Activated T-helper 17 cell treated with anti-CD3 and anti-CD28 coated beads, Interleukin-2, amount 50 U/mL, for 72 hours (primary cell): ENCODE data around the gene TEAD4. TPM values are rescaled to one million over a fixed set of nuclear protein-coding genes. Genes with fewer than 3 reads are reported as not detected.

Experiments used
- ATAC-seq: fragments of 150-1000 bp; cut with Tn5 transposase; replicated peaks from 2 replicates; pipeline ENCODE4 v1.10.0; 2021; ENCODE audit warnings: mild to moderate bottlenecking, moderate library complexity
- H3K27ac Mint-ChIP-seq: one replicate; pipeline ENCODE4 v1.8.0; 2022; ENCODE audit warnings: mixed read lengths
- H3K27me3 Mint-ChIP-seq: one replicate; pipeline ENCODE4 v1.8.0; 2022; ENCODE audit warnings: mixed read lengths
- H3K36me3 Mint-ChIP-seq: one replicate; pipeline ENCODE4 v1.8.0; 2022; ENCODE audit warnings: low read depth, mild to moderate bottlenecking, mixed read lengths
- H3K4me1 Mint-ChIP-seq: one replicate; pipeline ENCODE4 v1.8.0; 2022; ENCODE audit warnings: mixed read lengths
- H3K4me3 Mint-ChIP-seq: one replicate; pipeline ENCODE4 v1.8.0; 2022; ENCODE audit warnings: mild to moderate bottlenecking, mixed read lengths
- H3K9me3 Mint-ChIP-seq: one replicate; pipeline ENCODE4 v1.8.0; 2022; ENCODE audit warnings: mixed read lengths
- total RNA-seq, 2 donors: library from RNA; stranded (reverse); gene quantifications; one replicate each; pipeline ENCODE4 v1.2.3, GENCODE V29; 2022

Gene TEAD4
- total RNA-seq, 2 donors from 2014 or later: 3.1 to 3.7 TPM

DNA sequence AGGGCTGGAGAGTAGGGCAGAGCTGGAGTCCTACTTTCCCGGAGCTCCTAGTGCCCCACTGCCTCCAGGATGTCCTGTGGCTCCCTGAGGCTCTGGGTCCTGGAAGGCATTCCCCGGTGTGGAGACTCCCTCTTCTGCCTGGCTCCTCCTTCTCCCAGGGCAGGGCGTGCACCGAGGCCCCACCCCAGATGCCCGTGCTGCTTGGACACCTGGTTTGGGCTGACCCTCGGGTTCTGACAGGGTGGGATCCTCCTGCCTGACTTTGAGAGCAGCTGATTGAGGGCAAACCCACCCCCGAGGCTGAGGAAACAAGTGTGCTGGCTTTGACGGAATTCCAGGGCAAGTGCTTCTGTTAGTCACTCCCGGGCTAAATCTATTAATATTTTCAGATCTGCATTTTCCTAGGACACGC, 15.4 kb downstream of the TEAD4 start:
- Mint-ChIP-seq H3K9me3 (no peaks in the 10 kb centered on the region), H3K36me3 (no peaks in the 10 kb centered on the region), H3K27ac (no peak overlapping the region), H3K4me3 (no peak overlapping the region), H3K27me3 (peaks cover 15% of the 10 kb centered on the region), H3K4me1 (peaks cover under 1% of the 10 kb centered on the region)
- no peak for ATAC-seq

DNA sequence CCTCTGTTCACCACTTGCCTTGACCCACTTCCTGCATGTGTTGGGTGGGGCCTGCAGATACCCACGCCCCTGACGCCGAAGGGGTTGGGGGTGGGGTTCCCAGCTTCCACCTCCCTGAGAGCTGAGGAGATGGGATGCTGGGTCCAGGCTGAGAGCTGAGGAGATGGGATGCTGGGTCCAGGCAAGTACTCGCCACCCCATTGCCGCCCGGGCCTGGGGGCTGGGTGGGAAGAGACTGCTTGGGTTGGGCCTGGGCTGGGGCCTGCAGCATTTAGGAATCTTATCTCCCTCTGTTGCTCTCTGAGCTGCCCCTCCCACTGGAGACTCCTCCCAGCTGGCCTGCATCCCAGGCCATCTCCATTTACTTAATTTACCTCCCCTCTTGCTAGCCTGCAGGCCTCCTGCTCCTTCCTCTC, 17.4 kb downstream of the TEAD4 start:
- ATAC-seq: no peak
- Mint-ChIP-seq H3K36me3 (no peaks in the 10 kb centered on the region), H3K4me3 (no peak overlapping the region), H3K9me3 (no peaks in the 10 kb centered on the region), H3K27ac (no peak overlapping the region), H3K4me1 (no peaks in the 10 kb centered on the region), H3K27me3 (peaks cover 10% of the 10 kb centered on the region)

DNA sequence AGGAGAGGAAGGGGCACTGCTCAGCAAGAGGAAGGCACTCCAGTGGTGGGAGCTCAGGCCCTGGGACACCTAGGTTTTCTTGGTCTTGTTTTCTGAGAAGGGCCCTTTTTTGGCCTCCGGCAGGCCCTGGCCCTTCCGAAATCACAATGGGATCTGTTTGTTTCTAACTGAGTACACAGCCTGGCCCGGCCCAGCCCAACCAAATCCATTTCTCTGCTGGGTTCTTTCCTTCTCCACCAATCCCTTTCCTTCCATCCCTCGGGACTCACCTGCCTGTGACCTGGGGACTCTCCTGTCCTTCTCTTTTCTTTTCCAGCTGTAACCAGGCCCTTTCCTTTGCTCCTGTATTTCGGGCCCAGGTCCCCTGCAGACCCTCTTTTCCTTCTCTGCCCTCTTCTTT, 18.6 kb downstream of the TEAD4 start:
- ATAC-seq: no peak
- Mint-ChIP-seq H3K4me3 (no peak overlapping the region), H3K4me1 (no peaks in the 10 kb centered on the region), H3K36me3 (no peaks in the 10 kb centered on the region), H3K27me3 (peaks cover 9% of the 10 kb centered on the region), H3K27ac (no peak overlapping the region), H3K9me3 (no peaks in the 10 kb centered on the region)

DNA sequence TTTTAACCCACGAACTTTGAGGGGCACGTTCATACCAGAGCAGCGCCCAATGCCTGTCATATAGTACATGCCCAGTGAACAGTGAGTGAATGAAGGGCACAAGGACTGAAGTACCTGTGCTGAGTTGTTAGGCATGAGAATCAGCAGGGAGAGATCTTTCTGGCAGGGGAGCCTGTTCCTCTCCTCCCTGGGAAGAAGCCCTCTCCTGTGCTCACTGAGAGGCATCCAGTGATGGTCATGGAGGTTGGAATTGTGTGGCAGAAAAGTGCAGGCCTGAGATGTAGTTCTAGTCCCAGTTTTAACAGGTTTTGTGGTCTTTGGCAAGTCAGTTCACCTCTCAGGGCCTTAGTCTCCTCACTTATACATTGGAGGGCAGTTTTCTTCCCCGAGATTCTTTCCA, 20.6 kb downstream of the TEAD4 start:
- Mint-ChIP-seq H3K27ac (no peak overlapping the region), H3K9me3 (no peaks in the 10 kb centered on the region), H3K4me1 (no peaks in the 10 kb centered on the region), H3K36me3 (no peaks in the 10 kb centered on the region), H3K27me3 (peaks cover 7% of the 10 kb centered on the region), H3K4me3 (no peak overlapping the region)
- no peak for ATAC-seq

DNA sequence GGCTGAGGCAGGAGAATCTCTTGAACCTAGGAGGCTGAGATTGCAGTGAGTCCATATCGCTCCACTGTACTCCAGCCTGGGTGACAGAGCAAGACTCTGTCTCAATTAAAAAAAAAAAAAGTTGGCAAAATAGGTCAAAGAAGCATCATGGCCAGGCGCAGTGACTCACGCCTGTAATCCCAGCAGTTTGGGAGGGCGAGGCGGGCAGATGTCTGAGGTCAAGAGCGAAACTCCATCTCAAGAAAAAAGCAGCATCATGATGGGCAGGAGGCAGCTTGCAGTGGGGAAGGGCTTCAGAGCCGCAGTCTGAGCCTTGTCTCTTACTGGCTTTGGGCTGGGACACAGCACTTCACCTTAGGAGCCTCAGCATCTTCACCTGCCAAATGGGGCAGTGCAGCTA, 21.4 kb downstream of the TEAD4 start:
- Mint-ChIP-seq H3K36me3 (no peaks in the 10 kb centered on the region), H3K4me3 (no peak overlapping the region), H3K27me3 (peaks cover 7% of the 10 kb centered on the region), H3K4me1 (no peaks in the 10 kb centered on the region), H3K27ac (no peak overlapping the region), H3K9me3 (no peaks in the 10 kb centered on the region)
- ATAC-seq: no peak

DNA sequence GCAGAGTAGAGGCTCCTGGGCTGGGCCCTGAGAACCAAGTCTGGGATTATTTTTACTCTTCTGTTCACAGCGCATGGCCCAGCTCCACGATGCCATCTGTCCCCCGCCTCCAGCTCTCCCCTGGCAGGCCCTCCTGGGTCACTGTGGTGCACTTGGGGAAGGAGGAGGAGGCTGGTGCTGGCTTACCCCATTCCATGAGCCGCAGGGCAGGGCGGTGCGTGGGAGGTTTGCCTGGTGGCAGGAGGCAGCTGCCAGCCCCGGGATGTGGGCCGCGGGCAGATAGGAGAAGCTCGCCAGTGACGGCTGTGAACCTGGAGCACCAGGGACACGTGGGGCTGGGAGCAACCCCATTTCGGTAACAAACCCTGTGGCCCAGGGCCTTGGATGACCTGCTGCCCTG, 23.2 kb downstream of the TEAD4 start:
- H3K27me3 Mint-ChIP-seq: peaks cover 5% of the 10 kb centered on the region
- H3K36me3 Mint-ChIP-seq: no peaks in the 10 kb centered on the region
- no peak for ATAC-seq
- H3K4me1 Mint-ChIP-seq: no peaks in the 10 kb centered on the region
- no peak overlapping the region for H3K27ac Mint-ChIP-seq
- no peak overlapping the region for H3K4me3 Mint-ChIP-seq
- no peaks in the 10 kb centered on the region for H3K9me3 Mint-ChIP-seq

DNA sequence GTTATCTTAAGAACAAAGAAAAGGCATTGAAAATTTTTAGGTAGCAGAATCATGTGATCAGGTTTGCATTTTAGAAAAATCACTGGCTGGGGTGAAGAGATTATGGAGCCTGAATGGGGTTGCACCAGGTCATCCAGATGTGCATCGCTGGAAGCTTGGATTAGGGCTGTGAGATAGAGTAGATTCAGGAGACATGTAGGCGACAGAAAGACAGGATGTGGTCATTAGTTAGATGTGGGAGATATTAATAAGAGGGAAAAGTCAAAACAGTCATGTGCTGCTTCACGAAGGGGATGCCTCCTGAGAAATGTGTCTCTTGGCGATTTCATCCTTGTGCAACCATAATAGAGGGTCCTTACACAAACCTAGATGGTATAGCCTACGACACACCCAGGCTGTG, 25.1 kb downstream of the TEAD4 start:
- no peaks in the 10 kb centered on the region for H3K36me3 Mint-ChIP-seq
- H3K4me1 Mint-ChIP-seq: no peaks in the 10 kb centered on the region
- no peaks in the 10 kb centered on the region for H3K9me3 Mint-ChIP-seq
- H3K27ac Mint-ChIP-seq: no peak overlapping the region
- no peak overlapping the region for H3K4me3 Mint-ChIP-seq
- H3K27me3 Mint-ChIP-seq: peaks cover 4% of the 10 kb centered on the region
- no peak for ATAC-seq

DNA sequence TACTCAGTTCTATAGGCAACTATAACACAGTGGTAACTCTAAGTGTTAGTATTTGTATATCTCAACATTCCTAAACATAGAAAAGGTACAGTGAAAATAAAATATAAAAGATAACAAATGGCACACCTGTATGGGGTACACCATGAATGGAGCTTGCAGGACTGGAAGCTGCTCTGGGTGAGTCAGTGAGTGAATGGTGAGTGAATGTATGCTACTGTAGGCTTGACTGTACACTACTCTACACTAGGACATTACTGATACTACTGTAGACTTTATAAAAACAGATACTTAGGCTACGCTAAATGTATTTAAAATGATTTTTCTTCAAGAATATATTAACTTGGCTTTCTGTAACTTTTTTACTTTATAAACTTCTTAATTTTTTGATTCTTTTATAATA, 25.5 kb downstream of the TEAD4 start:
- H3K4me3 Mint-ChIP-seq: no peak overlapping the region
- peaks cover 1% of the 10 kb centered on the region for H3K9me3 Mint-ChIP-seq
- no peak for ATAC-seq

DNA sequence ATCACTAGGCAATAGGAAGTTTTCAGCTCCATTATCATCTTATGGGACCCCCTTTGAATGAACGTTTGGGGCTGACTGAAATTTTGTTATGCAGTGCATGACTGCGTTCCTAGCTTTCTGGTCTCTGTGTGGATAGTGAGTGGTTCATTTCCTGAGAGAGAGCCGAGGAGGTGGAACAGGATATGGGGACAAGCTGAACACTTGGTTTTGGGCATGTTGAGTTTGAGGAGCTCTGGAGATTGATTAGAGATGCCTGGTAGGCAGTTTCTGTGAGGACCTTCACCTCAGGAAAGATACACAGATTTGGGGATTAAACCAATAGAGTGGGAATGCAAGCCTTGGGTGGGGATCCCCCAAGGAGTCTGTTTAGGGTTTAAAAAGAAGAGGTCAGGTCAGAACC, 27.7 kb downstream of the TEAD4 start:
- no peak for ATAC-seq
- Mint-ChIP-seq H3K36me3 (no peaks in the 10 kb centered on the region), H3K4me1 (no peaks in the 10 kb centered on the region), H3K4me3 (no peak overlapping the region), H3K27ac (no peak overlapping the region), H3K9me3 (peaks cover 5% of the 10 kb centered on the region), H3K27me3 (peaks cover 4% of the 10 kb centered on the region)

More for the DNA sequence above, 25.5 kb downstream of the TEAD4 start:
- Mint-ChIP-seq H3K27me3 (peaks cover 4% of the 10 kb centered on the region), H3K36me3 (no peaks in the 10 kb centered on the region), H3K4me1 (no peaks in the 10 kb centered on the region), H3K27ac (no peak overlapping the region)

DNA sequence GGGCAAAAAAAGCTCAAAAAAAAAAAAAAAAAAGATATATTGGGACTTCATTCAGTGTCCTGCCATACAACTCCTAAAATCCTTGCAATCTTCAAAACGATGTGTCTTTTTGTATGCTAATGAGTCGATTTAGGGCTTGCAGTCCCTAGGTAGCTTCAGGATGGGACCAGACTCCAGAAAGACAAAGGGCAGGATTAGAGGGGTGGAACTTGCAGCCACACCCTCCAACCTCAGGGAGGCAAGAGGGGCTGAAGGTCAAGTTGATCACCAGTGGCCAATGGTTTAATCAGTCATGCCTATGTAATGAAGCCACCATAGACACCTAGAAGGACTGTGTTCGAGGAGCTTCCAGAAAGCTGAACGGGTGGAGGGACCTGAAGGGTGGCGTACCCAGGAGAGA, 29.3 kb downstream of the TEAD4 start:
- Mint-ChIP-seq H3K27me3 (peaks cover 4% of the 10 kb centered on the region), H3K4me3 (no peak overlapping the region), H3K9me3 (peaks cover 5% of the 10 kb centered on the region), H3K36me3 (no peaks in the 10 kb centered on the region), H3K4me1 (no peaks in the 10 kb centered on the region), H3K27ac (no peak overlapping the region)
- ATAC-seq: no peak

DNA sequence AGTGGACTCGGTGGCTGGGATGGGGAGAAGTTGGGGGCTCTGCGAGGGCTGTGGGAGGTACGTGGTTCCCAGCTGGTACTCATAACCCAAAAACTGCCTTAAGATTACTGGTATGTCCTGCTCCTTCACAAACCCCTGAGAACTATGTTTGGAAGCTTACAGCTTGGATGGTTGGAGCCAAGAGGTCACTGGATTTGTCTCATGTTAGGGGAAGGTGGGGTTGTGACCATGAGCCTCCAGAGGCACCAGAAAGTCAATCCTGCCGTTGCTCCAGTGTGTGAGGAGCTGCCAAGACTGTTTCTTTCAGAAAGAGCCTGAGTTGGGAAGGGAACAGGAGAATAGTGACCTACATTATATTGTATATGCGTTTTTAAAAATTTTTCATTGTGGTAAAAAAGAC, 33.5 kb downstream of the TEAD4 start:
- H3K4me3 Mint-ChIP-seq: no peak overlapping the region
- H3K27me3 Mint-ChIP-seq: peaks cover 4% of the 10 kb centered on the region
- ATAC-seq: no peak
- H3K36me3 Mint-ChIP-seq: no peaks in the 10 kb centered on the region
- peaks cover 5% of the 10 kb centered on the region for H3K9me3 Mint-ChIP-seq
- no peaks in the 10 kb centered on the region for H3K4me1 Mint-ChIP-seq
- no peak overlapping the region for H3K27ac Mint-ChIP-seq

DNA sequence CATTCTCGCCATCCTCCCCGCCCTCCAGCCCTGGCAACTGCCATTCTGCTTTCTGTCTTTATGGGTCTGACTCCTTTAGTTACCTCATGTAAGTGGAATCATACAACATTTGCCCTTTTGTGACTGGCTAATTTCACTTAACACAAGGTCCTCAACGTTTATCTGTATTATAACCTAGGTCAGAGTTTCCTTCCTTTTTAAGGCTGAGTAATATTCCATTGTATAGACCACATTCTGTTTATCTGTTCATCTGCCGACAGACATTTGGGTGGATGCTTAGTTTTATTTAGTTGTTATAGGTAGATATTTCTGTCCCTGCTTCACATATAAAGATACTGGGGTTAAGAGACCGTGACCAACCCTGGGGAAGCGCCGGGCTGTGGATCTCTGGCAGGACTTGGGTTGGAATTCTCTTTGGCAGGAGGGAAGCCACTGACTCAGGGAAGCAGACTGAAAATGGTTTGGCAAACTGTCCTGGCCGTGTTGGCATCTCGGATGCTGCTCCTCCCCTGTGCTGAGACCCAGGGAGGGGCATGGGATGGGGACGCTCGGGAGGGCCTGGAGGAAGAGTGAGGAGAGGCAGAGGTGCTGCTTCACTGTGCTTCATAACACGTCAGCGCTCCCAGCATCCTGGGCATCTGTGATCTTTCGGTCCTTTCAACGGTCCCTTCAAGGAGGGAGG, 38.9 kb downstream of the TEAD4 start:
- Mint-ChIP-seq H3K36me3 (no peaks in the 10 kb centered on the region), H3K4me1 (no peaks in the 10 kb centered on the region), H3K4me3 (no peak overlapping the region), H3K27ac (no peak overlapping the region), H3K27me3 (peaks cover 11% of the 10 kb centered on the region), H3K9me3 (no peaks in the 10 kb centered on the region)
- no peak for ATAC-seq

DNA sequence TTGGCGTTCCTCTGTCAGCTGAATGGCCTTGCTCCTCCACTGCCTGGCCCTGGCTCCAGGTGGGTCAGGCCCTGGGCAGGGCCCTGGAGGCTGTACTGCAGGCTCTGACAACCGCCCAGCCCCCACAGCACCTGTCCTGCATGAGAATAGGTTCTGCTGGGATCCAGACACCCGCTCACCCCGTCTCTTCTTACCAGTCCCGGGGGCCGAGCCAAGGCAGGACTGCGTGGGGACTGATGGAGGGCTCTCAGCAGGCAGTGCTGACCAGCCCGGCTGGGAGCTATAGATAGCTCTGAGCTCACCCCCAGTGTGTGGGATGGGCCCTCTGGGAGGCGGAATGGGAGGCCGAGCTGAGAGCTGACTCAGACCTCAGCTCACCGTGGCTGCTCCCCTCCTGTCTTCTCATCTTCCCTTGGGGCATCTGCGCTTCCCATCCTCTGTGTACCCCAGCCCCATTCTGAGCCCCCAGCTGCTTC, 39.6 kb downstream of the TEAD4 start:
- Mint-ChIP-seq H3K36me3 (no peaks in the 10 kb centered on the region), H3K9me3 (no peaks in the 10 kb centered on the region), H3K4me3 (no peak overlapping the region), H3K27me3 (peaks cover 11% of the 10 kb centered on the region), H3K27ac (no peak overlapping the region), H3K4me1 (no peaks in the 10 kb centered on the region)
- ATAC-seq: no peak

DNA sequence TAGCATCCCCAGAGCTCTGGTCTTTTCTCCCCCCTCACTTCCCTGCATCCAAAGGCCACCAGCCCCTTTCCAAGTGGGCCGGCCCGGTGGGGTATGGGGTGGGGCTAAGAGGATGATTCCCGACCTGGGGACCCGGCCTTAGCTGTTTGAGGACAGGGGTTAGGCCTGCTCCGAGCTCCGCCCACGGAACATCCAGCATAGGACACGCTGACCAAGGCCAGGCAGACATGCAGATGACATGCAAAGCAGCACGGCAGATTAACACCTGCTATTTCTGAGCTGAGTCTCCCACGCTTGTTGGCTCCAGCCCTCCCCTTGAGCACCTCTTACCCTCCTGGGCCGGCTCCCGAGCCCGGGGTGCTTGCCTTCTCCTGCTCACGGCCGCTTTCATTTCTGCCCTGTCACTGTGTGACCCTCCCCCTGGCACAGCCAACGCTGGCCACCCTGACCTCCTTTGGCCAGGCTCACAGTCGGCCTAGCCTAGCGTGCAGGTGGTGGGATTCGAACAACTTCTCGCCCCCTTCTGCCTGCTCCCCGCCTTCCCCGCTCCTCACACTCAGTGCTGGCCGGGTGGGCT, 40.2 kb downstream of the TEAD4 start:
- Mint-ChIP-seq H3K4me1 (no peaks in the 10 kb centered on the region), H3K27ac (no peak overlapping the region), H3K27me3 (peaks cover 11% of the 10 kb centered on the region), H3K36me3 (no peaks in the 10 kb centered on the region), H3K9me3 (no peaks in the 10 kb centered on the region), H3K4me3 (no peak overlapping the region)
- ATAC-seq: no peak

DNA sequence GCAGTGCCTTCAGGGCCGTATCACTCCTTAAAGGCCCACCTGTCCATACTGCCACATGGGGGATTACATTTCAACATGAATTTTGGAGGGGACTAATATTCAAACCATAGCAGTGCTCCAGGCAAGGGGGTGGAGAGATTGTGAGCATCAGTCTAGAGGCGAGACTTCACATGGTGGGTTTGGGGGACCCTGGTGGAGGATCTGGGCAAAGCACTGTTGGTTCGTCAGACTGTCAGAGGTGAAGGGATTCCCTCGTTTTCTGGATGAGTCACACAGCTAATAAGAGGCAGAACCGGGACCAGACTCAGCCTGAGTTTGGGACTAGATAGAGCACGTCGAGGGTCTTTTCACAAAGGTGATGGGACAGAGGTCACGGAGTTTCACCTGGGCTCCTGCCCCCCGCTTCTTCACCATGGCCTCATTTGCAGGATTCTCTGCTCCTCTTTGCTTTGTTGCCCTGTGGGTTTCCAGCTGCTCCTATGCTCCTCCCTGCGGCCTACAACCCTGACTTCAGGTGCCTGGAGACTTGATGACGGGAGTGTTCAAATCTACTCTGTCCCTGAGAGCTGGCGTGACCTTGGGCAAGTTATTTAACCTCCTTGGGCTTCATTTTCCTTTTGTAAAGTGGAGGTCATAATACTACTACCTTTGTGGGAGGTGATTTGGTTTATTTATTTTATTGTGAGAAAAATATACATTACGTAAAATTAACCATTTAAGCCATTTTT, 41.5 kb downstream of the TEAD4 start:
- H3K4me1 Mint-ChIP-seq: no peaks in the 10 kb centered on the region
- no peak overlapping the region for H3K27ac Mint-ChIP-seq
- ATAC-seq: no peak
- H3K9me3 Mint-ChIP-seq: no peaks in the 10 kb centered on the region
- H3K36me3 Mint-ChIP-seq: no peaks in the 10 kb centered on the region
- no peak overlapping the region for H3K4me3 Mint-ChIP-seq
- H3K27me3 Mint-ChIP-seq: peaks cover 11% of the 10 kb centered on the region
